ENCODE results near the gene FAM163B.

DNA sequence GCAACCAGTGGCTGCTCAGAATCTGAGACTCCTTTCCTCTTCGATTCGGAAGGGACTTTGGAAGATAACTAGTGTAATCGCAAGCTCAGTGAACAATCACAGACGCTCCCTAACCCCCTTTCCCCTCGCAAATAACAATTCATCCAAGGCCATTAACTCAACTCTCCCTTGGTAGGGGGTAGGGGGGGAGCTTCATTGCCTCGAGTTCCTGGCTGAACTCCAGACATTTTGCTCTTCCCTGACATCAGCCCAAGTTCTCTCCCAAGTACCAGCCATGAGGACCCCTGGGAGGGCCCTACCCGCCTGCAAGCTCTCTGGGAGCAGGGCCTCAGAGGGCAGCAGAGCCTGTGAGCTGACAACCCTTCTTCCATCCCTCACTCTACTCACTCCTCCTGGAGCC, 8.4 kb downstream of the FAM163B start:
- TF ChIP-seq, protein P1, sequence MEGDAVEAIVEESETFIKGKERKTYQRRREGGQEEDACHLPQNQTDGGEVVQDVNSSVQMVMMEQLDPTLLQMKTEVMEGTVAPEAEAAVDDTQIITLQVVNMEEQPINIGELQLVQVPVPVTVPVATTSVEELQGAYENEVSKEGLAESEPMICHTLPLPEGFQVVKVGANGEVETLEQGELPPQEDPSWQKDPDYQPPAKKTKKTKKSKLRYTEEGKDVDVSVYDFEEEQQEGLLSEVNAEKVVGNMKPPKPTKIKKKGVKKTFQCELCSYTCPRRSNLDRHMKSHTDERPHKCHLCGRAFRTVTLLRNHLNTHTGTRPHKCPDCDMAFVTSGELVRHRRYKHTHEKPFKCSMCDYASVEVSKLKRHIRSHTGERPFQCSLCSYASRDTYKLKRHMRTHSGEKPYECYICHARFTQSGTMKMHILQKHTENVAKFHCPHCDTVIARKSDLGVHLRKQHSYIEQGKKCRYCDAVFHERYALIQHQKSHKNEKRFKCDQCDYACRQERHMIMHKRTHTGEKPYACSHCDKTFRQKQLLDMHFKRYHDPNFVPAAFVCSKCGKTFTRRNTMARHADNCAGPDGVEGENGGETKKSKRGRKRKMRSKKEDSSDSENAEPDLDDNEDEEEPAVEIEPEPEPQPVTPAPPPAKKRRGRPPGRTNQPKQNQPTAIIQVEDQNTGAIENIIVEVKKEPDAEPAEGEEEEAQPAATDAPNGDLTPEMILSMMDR (IDR thresholded peaks at IDR 0.05 in 8 of 11, conservative IDR thresholded peaks at IDR 0.05 in 3 of 11): no peak
- TF ChIP-seq POLR2AphosphoS5 (IDR thresholded peaks at IDR 0.05): no peak
